Uterus (tissue), 4 donors: ENCODE measurements around the gene AK5. TPM values are rescaled to one million over a fixed set of nuclear protein-coding genes. Genes with fewer than 3 reads are reported as not detected.
"Not testable (repeated sequence)": the region's sequence is repeated elsewhere in the genome, so short reads cannot be mapped to it uniquely, and the experiment has no call there.

Experiments used
- DNase-seq, 2 donors: peaks; one replicate each; pipeline ENCODE4 v3.0.0-alpha.2; 2019 to 2020
- H3K27ac ChIP-seq, 2 donors: fragments of 200-600 bp; sonication (generic); 1 replicate in 1 of 2; 2 replicates in 1 of 2; pipeline ENCODE4 v1.5.1; 2016 to 2018
- H3K27me3 ChIP-seq, 2 donors: fragments of 200-600 bp; sonication (generic); one replicate each; pipeline ENCODE4 v1.5.1; 2018 to 2019; ENCODE audit warnings: control low read depth in 1 of 2
- H3K36me3 ChIP-seq, 2 donors: fragments of 200-600 bp; sonication (generic); one replicate each; pipeline ENCODE4 v1.5.1; 2019; ENCODE audit warnings: control low read depth in 1 of 2
- H3K4me1 ChIP-seq, 2 donors: fragments of 200-600 bp; sonication (generic); one replicate each; pipeline ENCODE4 v1.5.1; 2018 to 2019; ENCODE audit warnings: control low read depth in 1 of 2
- H3K4me3 ChIP-seq, 2 donors: fragments of 200-600 bp; sonication (generic); 1 replicate in 1 of 2; 2 replicates in 1 of 2; pipeline ENCODE4 v1.5.1; 2018 to 2019; ENCODE audit warnings: mild to moderate bottlenecking in 1 of 2
- H3K9me3 ChIP-seq, 2 donors: fragments of 200-600 bp; sonication (generic); one replicate each; pipeline ENCODE4 v1.5.1; 2019; ENCODE audit warnings: control low read depth in 1 of 2
- POLR2A ChIP-seq, 2 donors: fragments of 450-650 bp; IDR thresholded peaks; one replicate each; pipeline ENCODE4 v1.6.1; 2016; ENCODE audit warnings: antibody characterized with exemption in 2 of 2, mild to moderate bottlenecking in 1 of 2, moderate library complexity in 1 of 2
- intact Hi-C: fragments of 100-400 bp; cut with DNase I; formaldehyde crosslinking; loops from one replicate; pipeline ENCODE4 v1.15.1; 2023; ENCODE audit warnings: low total_unique reads
- total RNA-seq, 4 donors: library from RNA; depleted of rRNA in 3 of 4; stranded (reverse); fragments of >200 nt in 3 of 4; gene quantifications; one replicate each; pipeline versions ENCODE4 v1.1.0 to v1.2.4, GENCODE V29; 2014 to 2023
- TF ChIP-seq, protein P1 (sequence below), 4 experiments: fragments of 200-600 bp in 2 of 4; fragments of 450-650 bp in 2 of 4; sonication (generic) in 2 of 4; IDR thresholded peaks; one replicate each; pipeline ENCODE4 v1.5.1; 2016 to 2019; ENCODE audit warnings: antibody characterized with exemption in 4 of 4, mild to moderate bottlenecking in 2 of 4, moderate library complexity in 1 of 4
- donor health status: DM: yes; HTN: yes; CAD: no.

Gene AK5
- total RNA-seq, 4 donors from 2014 or later = 0.88 to 4.6 TPM; not detected in 2

- Histone ChIP-seq H3K36me3 (no peaks in the 10 kb centered on the region), H3K4me3 (no peak overlapping the region), H3K27ac (no peak overlapping the region), H3K4me1 (no peaks in the 10 kb centered on the region), H3K9me3 (no peaks in the 10 kb centered on the region), H3K27me3 (no peaks in the 10 kb centered on the region)
- intact Hi-C loops = no loop called here
- no peak for DNase-seq
- TF ChIP-seq POLR2A (IDR thresholded peaks at IDR 0.05) = no peak
- TF ChIP-seq, protein P1, sequence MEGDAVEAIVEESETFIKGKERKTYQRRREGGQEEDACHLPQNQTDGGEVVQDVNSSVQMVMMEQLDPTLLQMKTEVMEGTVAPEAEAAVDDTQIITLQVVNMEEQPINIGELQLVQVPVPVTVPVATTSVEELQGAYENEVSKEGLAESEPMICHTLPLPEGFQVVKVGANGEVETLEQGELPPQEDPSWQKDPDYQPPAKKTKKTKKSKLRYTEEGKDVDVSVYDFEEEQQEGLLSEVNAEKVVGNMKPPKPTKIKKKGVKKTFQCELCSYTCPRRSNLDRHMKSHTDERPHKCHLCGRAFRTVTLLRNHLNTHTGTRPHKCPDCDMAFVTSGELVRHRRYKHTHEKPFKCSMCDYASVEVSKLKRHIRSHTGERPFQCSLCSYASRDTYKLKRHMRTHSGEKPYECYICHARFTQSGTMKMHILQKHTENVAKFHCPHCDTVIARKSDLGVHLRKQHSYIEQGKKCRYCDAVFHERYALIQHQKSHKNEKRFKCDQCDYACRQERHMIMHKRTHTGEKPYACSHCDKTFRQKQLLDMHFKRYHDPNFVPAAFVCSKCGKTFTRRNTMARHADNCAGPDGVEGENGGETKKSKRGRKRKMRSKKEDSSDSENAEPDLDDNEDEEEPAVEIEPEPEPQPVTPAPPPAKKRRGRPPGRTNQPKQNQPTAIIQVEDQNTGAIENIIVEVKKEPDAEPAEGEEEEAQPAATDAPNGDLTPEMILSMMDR (IDR thresholded peaks at IDR 0.05) = no peak
These were observed 228.1 kb downstream of the AK5 start for GRCh38 chr1:77509898-77510297.

DNA sequence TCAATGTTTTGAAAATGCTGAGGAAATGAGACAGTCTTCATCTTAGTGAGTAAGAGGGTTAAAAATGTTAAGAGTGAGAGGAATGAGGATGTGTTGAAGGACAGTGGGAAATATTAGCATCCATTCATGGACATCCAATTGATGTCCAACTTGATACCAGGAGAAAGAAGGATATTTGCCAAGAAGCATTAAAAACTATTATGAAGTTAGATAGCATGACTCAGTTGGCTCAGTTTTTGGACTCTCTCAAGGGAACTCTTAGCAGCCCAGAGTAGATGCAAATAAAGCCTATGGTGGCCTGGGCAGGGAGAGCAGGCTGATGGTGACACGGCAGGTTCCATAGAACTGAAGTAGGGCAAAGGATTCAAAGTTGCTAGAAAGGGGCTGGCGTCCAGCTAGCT, 229.6 kb downstream of the AK5 start:
- TF ChIP-seq, protein P1 (IDR thresholded peaks at IDR 0.05) = no peak
- TF ChIP-seq POLR2A (IDR thresholded peaks at IDR 0.05) = no peak
- H3K4me3 ChIP-seq = no peak overlapping the region
- DNase-seq = no peak
- intact Hi-C loops = no loop called here
- no peak overlapping the region for H3K27ac ChIP-seq
- no peaks in the 10 kb centered on the region for H3K36me3 ChIP-seq
- H3K9me3 ChIP-seq = no peaks in the 10 kb centered on the region
- H3K27me3 ChIP-seq = no peaks in the 10 kb centered on the region
- no peaks in the 10 kb centered on the region for H3K4me1 ChIP-seq

DNA sequence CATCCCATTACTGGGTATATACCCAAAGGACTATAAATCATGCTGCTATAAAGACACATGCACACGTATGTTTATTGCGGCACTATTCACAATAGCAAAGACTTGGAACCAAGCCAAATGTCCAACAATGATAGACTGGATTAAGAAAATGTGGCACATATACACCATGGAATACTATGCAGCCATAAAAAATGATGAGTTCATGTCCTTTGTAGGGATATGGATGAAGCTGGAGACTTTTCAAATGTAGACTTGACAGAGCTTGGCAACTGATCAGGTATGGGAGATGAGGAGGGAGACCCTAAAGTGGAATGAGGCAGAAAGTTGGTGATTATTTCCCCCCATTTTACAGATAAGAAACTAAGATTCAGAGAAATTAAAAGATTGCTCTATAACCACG, 230.8 kb downstream of the AK5 start:
- H3K27ac ChIP-seq, H3K4me3 ChIP-seq: not testable (repeated sequence)

GRCh38 chr1:77513839-77514763, 232.3 kb downstream of the AK5 start:
- TF ChIP-seq, protein P1 (IDR thresholded peaks at IDR 0.05) = no peak
- no peak for TF ChIP-seq POLR2A (IDR thresholded peaks at IDR 0.05)
- Histone ChIP-seq H3K4me3 (no peak overlapping the region), H3K36me3 (no peaks in the 10 kb centered on the region), H3K27ac (peak overlapping the region; percentile 10 to 15), H3K27me3 (no peaks in the 10 kb centered on the region), H3K9me3 (no peaks in the 10 kb centered on the region), H3K4me1 (no peaks in the 10 kb centered on the region)
- intact Hi-C loops = no loop called here
- DNase-seq = peak in 1 of 2 donors; percentile 32

More for the DNA sequence above, 230.8 kb downstream of the AK5 start:
- H3K36me3 ChIP-seq, H3K27me3 ChIP-seq, H3K4me1 ChIP-seq, DNase-seq, intact Hi-C loops, H3K9me3 ChIP-seq: not testable (repeated sequence)

- TF ChIP-seq, protein P1 (IDR thresholded peaks at IDR 0.05) = no peak
- no peak for TF ChIP-seq POLR2A (IDR thresholded peaks at IDR 0.05)
- Histone ChIP-seq H3K4me1 (no peaks in the 10 kb centered on the region), H3K9me3 (no peaks in the 10 kb centered on the region), H3K27ac (peak overlapping the region; percentile 10 to 15), H3K4me3 (no peak overlapping the region), H3K27me3 (no peaks in the 10 kb centered on the region), H3K36me3 (no peaks in the 10 kb centered on the region)
- no peak for DNase-seq
- intact Hi-C loops = no loop called here
These were observed 233.3 kb downstream of the AK5 start for GRCh38 chr1:77514921-77515776.
